HEK293 (cell line): ENCODE measurements around the gene CLEC16A.

Experiments
- CTCF ChIA-PET: fragments of 350-600 bp; formaldehyde crosslinking; extraction: SDS; loops from one replicate; lab custom pipeline; 2021; ENCODE audit warnings: antibody characterized with exemption; lab: Yijun Ruan, JAX
- POLR2A ChIA-PET: fragments of 300-600 bp; formaldehyde crosslinking; extraction: SDS; loops from one replicate; lab custom pipeline; 2020; ENCODE audit warnings: antibody characterized with exemption, inconsistent platforms; lab: Yijun Ruan, JAX
- H3K27ac ChIP-seq: fragments of 200-500 bp; sonication (Bioruptor generic); 2 replicates; pipeline ENCODE4 v1.5.1; 2014; ENCODE audit warnings: low read depth, low read length, control low read depth, inconsistent platforms; ENCODE audit errors: extremely low read depth
- H3K36me3 ChIP-seq, 2 experiments: fragments of 200-500 bp in 1 of 2; sonication (Bioruptor generic) in 1 of 2; 1 replicate in 1 of 2; 2 replicates in 1 of 2; pipeline ENCODE4 v1.5.1; 2014 to 2017; ENCODE audit warnings: inconsistent platforms in 2 of 2, low read length in 2 of 2; ENCODE audit not compliant: control insufficient read depth in 2 of 2, insufficient read depth in 1 of 2
- H3K4me1 ChIP-seq: fragments of 200-500 bp; sonication (Bioruptor generic); 2 replicates; pipeline ENCODE4 v1.5.1; 2014; ENCODE audit warnings: mild to moderate bottlenecking, low read length, inconsistent platforms; ENCODE audit not compliant: control insufficient read depth, insufficient read depth
- H3K4me3 ChIP-seq: 2 replicates; pipeline ENCODE4 v1.5.1; 2011; ENCODE audit warnings: low read depth, mild to moderate bottlenecking, control low read depth, low read length, moderate library complexity
- H3K9me3 ChIP-seq: fragments of 200-500 bp; sonication (Bioruptor generic); 2 replicates; pipeline ENCODE4 v1.5.1; 2014; ENCODE audit warnings: low read depth, low read length, inconsistent platforms; ENCODE audit not compliant: control insufficient read depth, insufficient read depth
- BCL6B ChIP-seq: fragments of 450-650 bp; formaldehyde crosslinking; IDR thresholded peaks from 2 replicates; pipeline ENCODE4 v1.5.1; 2017; ENCODE audit warnings: missing biosample characterization, missing genetic modification characterization
- GLI2 ChIP-seq: fragments of 450-650 bp; formaldehyde crosslinking; IDR thresholded peaks from 2 replicates; pipeline ENCODE4; 2017; ENCODE audit warnings: missing biosample characterization, missing genetic modification characterization, low read depth, borderline replicate concordance
- HIC1 ChIP-seq: fragments of 450-650 bp; formaldehyde crosslinking; IDR thresholded peaks from 2 replicates; pipeline ENCODE4 v1.5.1; 2016; ENCODE audit warnings: missing biosample characterization, missing genetic modification characterization
- MZF1 ChIP-seq: fragments of 450-650 bp; formaldehyde crosslinking; IDR thresholded peaks from 2 replicates; pipeline ENCODE4 v1.5.1; 2017; ENCODE audit warnings: missing biosample characterization, missing genetic modification characterization, borderline replicate concordance
- OVOL3 ChIP-seq: fragments of 450-650 bp; formaldehyde crosslinking; IDR thresholded peaks from 2 replicates; pipeline ENCODE4 v1.5.1; 2016; ENCODE audit warnings: missing biosample characterization, missing genetic modification characterization
- ZBTB11 ChIP-seq: fragments of 450-650 bp; formaldehyde crosslinking; conservative IDR thresholded peaks from 2 replicates; pipeline ENCODE4 v1.5.1; 2016; ENCODE audit warnings: low read depth, missing biosample characterization, missing genetic modification characterization
- ZBTB49 ChIP-seq: fragments of 450-650 bp; formaldehyde crosslinking; IDR thresholded peaks from 2 replicates; pipeline ENCODE4 v1.5.1; 2016; ENCODE audit warnings: missing biosample characterization, missing genetic modification characterization, low read depth
- ZBTB7A ChIP-seq: fragments of 450-650 bp; formaldehyde crosslinking; IDR thresholded peaks from 2 replicates; pipeline ENCODE4 v1.5.1; 2016; ENCODE audit warnings: low read depth, missing biosample characterization, missing genetic modification characterization
- ZBTB8A ChIP-seq: fragments of 450-650 bp; formaldehyde crosslinking; IDR thresholded peaks from 2 replicates; pipeline ENCODE4 v1.5.1; 2016; ENCODE audit warnings: missing biosample characterization, missing genetic modification characterization
- ZNF114 ChIP-seq: fragments of 450-650 bp; formaldehyde crosslinking; IDR thresholded peaks from 2 replicates; pipeline ENCODE4 v1.5.0; 2017; ENCODE audit warnings: missing biosample characterization, missing genetic modification characterization
- ZNF121 ChIP-seq: fragments of 450-650 bp; formaldehyde crosslinking; IDR thresholded peaks from 2 replicates; pipeline ENCODE4 v1.5.1; 2016; ENCODE audit warnings: missing biosample characterization, missing genetic modification characterization
- ZNF138 ChIP-seq: fragments of 450-650 bp; formaldehyde crosslinking; IDR thresholded peaks from 2 replicates; pipeline ENCODE4 v1.5.1; 2016; ENCODE audit warnings: missing biosample characterization, missing genetic modification characterization, borderline replicate concordance
- ZNF140 ChIP-seq: fragments of 450-650 bp; formaldehyde crosslinking; IDR thresholded peaks from 2 replicates; pipeline ENCODE4 v1.5.1; 2016; ENCODE audit warnings: missing biosample characterization, missing genetic modification characterization
- ZNF146 ChIP-seq: fragments of 450-650 bp; formaldehyde crosslinking; IDR thresholded peaks from 2 replicates; pipeline ENCODE4 v1.5.1; 2016; ENCODE audit warnings: missing biosample characterization, missing genetic modification characterization
- ZNF223 ChIP-seq: fragments of 450-650 bp; formaldehyde crosslinking; IDR thresholded peaks from 2 replicates; pipeline ENCODE4 v1.5.1; 2016; ENCODE audit warnings: missing biosample characterization, missing genetic modification characterization
- ZNF248 ChIP-seq: fragments of 450-650 bp; formaldehyde crosslinking; IDR thresholded peaks from 2 replicates; pipeline ENCODE4 v1.5.1; 2017; ENCODE audit warnings: missing biosample characterization, missing genetic modification characterization
- ZNF292 ChIP-seq: fragments of 450-650 bp; formaldehyde crosslinking; IDR thresholded peaks from 2 replicates; pipeline ENCODE4 v1.5.1; 2016; ENCODE audit warnings: low read depth, missing biosample characterization, missing genetic modification characterization, borderline replicate concordance
- ZNF518A ChIP-seq: fragments of 450-650 bp; formaldehyde crosslinking; conservative IDR thresholded peaks from 2 replicates; pipeline ENCODE4 v1.5.1; 2016; ENCODE audit warnings: low read depth, missing biosample characterization, missing genetic modification characterization
- ZNF777 ChIP-seq: fragments of 450-650 bp; formaldehyde crosslinking; IDR thresholded peaks from 2 replicates; pipeline ENCODE4 v1.5.1; 2017; ENCODE audit warnings: missing biosample characterization, missing genetic modification characterization, borderline replicate concordance
- ZNF792 ChIP-seq: fragments of 450-650 bp; formaldehyde crosslinking; IDR thresholded peaks from 2 replicates; pipeline ENCODE4 v1.5.1; 2016; ENCODE audit warnings: missing biosample characterization, missing genetic modification characterization

The CLEC16A gene

GRCh38 chr16:11087691-11088073 is 143.3 kb downstream of the CLEC16A start:
- TF ChIP-seq ZNF777 (tag by site-specific recombination), result no peak
- TF ChIP-seq ZNF792 (tag by site-specific recombination), result no peak
- no peak for TF ChIP-seq ZBTB11 (tag by site-specific recombination)
- TF ChIP-seq ZNF121, result no peak
- no peak for TF ChIP-seq ZBTB7A (tag by site-specific recombination)
- no peak for TF ChIP-seq HIC1 (tag by site-specific recombination)
- no peak for TF ChIP-seq ZBTB49 (tag by site-specific recombination)
- no peak for TF ChIP-seq ZNF248 (tag by site-specific recombination)
- TF ChIP-seq ZNF114 (tag by site-specific recombination), result no peak
- no peak for TF ChIP-seq ZBTB8A (tag by site-specific recombination)
- no peak overlapping the region for H3K4me3 ChIP-seq
- no peaks in the 10 kb centered on the region; the same call in 1 of the 2 replicates for H3K4me1 ChIP-seq
- ChIA-PET CTCF (no interaction called here), POLR2A (interaction anchor here (0.5 to 1.1 kb wide), 2 partner anchors 155 to 169 kb away, joined by 4 read pairs; partner anchors contain the start of gene SOCS1)
- no peaks in the 10 kb centered on the region for H3K9me3 ChIP-seq
- no peak overlapping the region for H3K27ac ChIP-seq
- no peaks in the 10 kb centered on the region for H3K36me3 ChIP-seq

- H3K4me1 ChIP-seq, result no peaks in the 10 kb centered on the region; the same call in 1 of the 2 replicates
- no peak overlapping the region for H3K4me3 ChIP-seq
- CTCF ChIA-PET, result no interaction called here
- H3K9me3 ChIP-seq, result no peaks in the 10 kb centered on the region
- no peak overlapping the region for H3K27ac ChIP-seq
- POLR2A ChIA-PET, result interaction anchor here (1.1 kb wide), 1 partner anchor 168 kb away, joined by 4 read pairs; the partner anchor contains the start of gene SOCS1
- H3K36me3 ChIP-seq, result no peaks in the 10 kb centered on the region
- TF ChIP-seq ZNF140 (tag by site-specific recombination) (no peak), ZNF138 (tag by site-specific recombination) (no peak), MZF1 (tag by site-specific recombination) (no peak), ZNF223 (tag by site-specific recombination) (no peak), GLI2 (tag by site-specific recombination) (no peak), ZNF146 (tag by site-specific recombination) (no peak), BCL6B (tag by site-specific recombination) (no peak), ZNF518A (no peak), OVOL3 (no peak), ZNF292 (tag by site-specific recombination) (no peak)
Observed at GRCh38 chr16:11088074-11088730, 143.8 kb downstream of the CLEC16A start.
